ENCODE results near the gene USP7.

Gene USP7

GRCh38 chr16:8893976-8894690, 69.6 kb downstream of the USP7 start:
- in situ Hi-C loops (cut with HindIII; ENCODE audit: low pct_unique_long_range_greater_than_20kb, low sequenced_read_pairs), result no loop called here
- TF ChIP-seq JUND (IDR thresholded peaks at IDR 0.05; ENCODE audit: low read depth), result no peak
- DNase-seq (ENCODE audit: low read depth in 1 of 2, low spot score in 1 of 2), result no peak

GRCh38 chr16:8893426-8893825, 70.3 kb downstream of the USP7 start:
- in situ Hi-C loops (cut with HindIII; ENCODE audit: low pct_unique_long_range_greater_than_20kb, low sequenced_read_pairs), result no loop called here
- TF ChIP-seq JUND (IDR thresholded peaks at IDR 0.05; ENCODE audit: low read depth), result no peak
- DNase-seq (ENCODE audit: low read depth in 1 of 2, low spot score in 1 of 2), result no peak

- DNase-seq (ENCODE audit: low read depth in 1 of 2, low spot score in 1 of 2), result no peak
- in situ Hi-C loops (cut with HindIII; ENCODE audit: low pct_unique_long_range_greater_than_20kb, low sequenced_read_pairs), result no loop called here
Measured at GRCh38 chr16:8892101-8892575, 71.6 kb downstream of the USP7 start.

GRCh38 chr16:8890549-8890921, 73.2 kb downstream of the USP7 start:
- in situ Hi-C loops (cut with HindIII; ENCODE audit: low pct_unique_long_range_greater_than_20kb, low sequenced_read_pairs), result no loop called here

More at GRCh38 chr16:8892101-8892575, 71.6 kb downstream of the USP7 start:
- no peak for TF ChIP-seq JUND (IDR thresholded peaks at IDR 0.05; ENCODE audit: low read depth)

GRCh38 chr16:8889893-8890548, 73.7 kb downstream of the USP7 start:
- no peak for DNase-seq (ENCODE audit: low read depth in 1 of 2, low spot score in 1 of 2)
- in situ Hi-C loops (cut with HindIII; ENCODE audit: low pct_unique_long_range_greater_than_20kb, low sequenced_read_pairs), result no loop called here
- TF ChIP-seq JUND (IDR thresholded peaks at IDR 0.05; ENCODE audit: low read depth), result no peak

More at GRCh38 chr16:8890549-8890921, 73.2 kb downstream of the USP7 start:
- no peak for DNase-seq (ENCODE audit: low read depth in 1 of 2, low spot score in 1 of 2)
- TF ChIP-seq JUND (IDR thresholded peaks at IDR 0.05; ENCODE audit: low read depth), result no peak

GRCh38 chr16:8888951-8889892, 74.5 kb downstream of the USP7 start:
- DNase-seq (ENCODE audit: low read depth in 1 of 2, low spot score in 1 of 2), result no peak
- in situ Hi-C loops (cut with HindIII; ENCODE audit: low pct_unique_long_range_greater_than_20kb, low sequenced_read_pairs), result no loop called here
- no peak for TF ChIP-seq JUND (IDR thresholded peaks at IDR 0.05; ENCODE audit: low read depth)

GRCh38 chr16:8887952-8888560, 75.7 kb downstream of the USP7 start:
- DNase-seq (ENCODE audit: low read depth in 1 of 2, low spot score in 1 of 2), result no peak
- no peak for TF ChIP-seq JUND (IDR thresholded peaks at IDR 0.05; ENCODE audit: low read depth)
- in situ Hi-C loops (cut with HindIII; ENCODE audit: low pct_unique_long_range_greater_than_20kb, low sequenced_read_pairs), result no loop called here

GRCh38 chr16:8887431-8887765, 76.3 kb downstream of the USP7 start:
- in situ Hi-C loops (cut with HindIII; ENCODE audit: low pct_unique_long_range_greater_than_20kb, low sequenced_read_pairs), result no loop called here
- TF ChIP-seq JUND (IDR thresholded peaks at IDR 0.05; ENCODE audit: low read depth), result no peak
- DNase-seq (ENCODE audit: low read depth in 1 of 2, low spot score in 1 of 2), result no peak

GRCh38 chr16:8886593-8887430, 76.9 kb downstream of the USP7 start:
- in situ Hi-C loops (cut with HindIII; ENCODE audit: low pct_unique_long_range_greater_than_20kb, low sequenced_read_pairs), result no loop called here
- TF ChIP-seq JUND (IDR thresholded peaks at IDR 0.05; ENCODE audit: low read depth), result no peak
- no peak for DNase-seq (ENCODE audit: low read depth in 1 of 2, low spot score in 1 of 2)

GRCh38 chr16:8885674-8886592, 77.8 kb downstream of the USP7 start:
- DNase-seq (ENCODE audit: low read depth in 1 of 2, low spot score in 1 of 2), result no peak
- in situ Hi-C loops (cut with HindIII; ENCODE audit: low pct_unique_long_range_greater_than_20kb, low sequenced_read_pairs), result no loop called here
- TF ChIP-seq JUND (IDR thresholded peaks at IDR 0.05; ENCODE audit: low read depth), result no peak

All from T47D (cell line).